ENCODE results near the gene SYNGAP1.

DNA sequence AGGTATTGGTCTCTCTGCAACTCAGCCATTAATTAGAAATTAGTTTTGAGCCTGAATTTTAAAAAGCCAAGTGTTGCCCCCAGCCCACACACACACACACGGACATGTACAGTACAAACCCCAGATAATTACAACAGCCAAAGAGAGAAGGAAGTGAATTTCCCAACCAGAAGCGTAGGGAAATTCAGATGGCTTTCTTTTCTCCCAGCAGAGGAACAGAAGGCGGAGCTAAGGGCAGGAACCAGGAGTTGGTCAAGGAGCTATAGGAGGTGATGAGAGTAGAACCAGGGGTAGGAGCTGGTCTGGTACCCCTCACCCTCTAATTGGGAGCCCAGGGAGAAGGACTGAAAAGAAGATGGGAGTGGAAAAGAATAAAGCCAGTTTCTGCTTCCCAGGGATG, 30.6 kb downstream of the SYNGAP1 start:
- TF ChIP-seq EZH2 (IDR thresholded peaks at IDR 0.05) (no peak), EZH2phosphoT487 (IDR thresholded peaks at IDR 0.05) (no peak)
- TF ChIP-seq, protein P1, sequence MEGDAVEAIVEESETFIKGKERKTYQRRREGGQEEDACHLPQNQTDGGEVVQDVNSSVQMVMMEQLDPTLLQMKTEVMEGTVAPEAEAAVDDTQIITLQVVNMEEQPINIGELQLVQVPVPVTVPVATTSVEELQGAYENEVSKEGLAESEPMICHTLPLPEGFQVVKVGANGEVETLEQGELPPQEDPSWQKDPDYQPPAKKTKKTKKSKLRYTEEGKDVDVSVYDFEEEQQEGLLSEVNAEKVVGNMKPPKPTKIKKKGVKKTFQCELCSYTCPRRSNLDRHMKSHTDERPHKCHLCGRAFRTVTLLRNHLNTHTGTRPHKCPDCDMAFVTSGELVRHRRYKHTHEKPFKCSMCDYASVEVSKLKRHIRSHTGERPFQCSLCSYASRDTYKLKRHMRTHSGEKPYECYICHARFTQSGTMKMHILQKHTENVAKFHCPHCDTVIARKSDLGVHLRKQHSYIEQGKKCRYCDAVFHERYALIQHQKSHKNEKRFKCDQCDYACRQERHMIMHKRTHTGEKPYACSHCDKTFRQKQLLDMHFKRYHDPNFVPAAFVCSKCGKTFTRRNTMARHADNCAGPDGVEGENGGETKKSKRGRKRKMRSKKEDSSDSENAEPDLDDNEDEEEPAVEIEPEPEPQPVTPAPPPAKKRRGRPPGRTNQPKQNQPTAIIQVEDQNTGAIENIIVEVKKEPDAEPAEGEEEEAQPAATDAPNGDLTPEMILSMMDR (IDR thresholded peaks at IDR 0.05) = no peak
